AG09319 (cell line): ENCODE data around the gene NOSIP.

ENCODE experiments used
- DNase-seq: peaks from one replicate; pipeline ENCODE4 v3.0.0-alpha.2; 2010; ENCODE audit warnings: low read depth; ENCODE audit errors: extremely low read depth
- CTCF ChIP-seq: IDR thresholded peaks from 2 replicates; pipeline ENCODE4 v1.5.1; 2011; ENCODE audit warnings: low read depth, mild to moderate bottlenecking, inconsistent platforms, low read length, moderate library complexity

The NOSIP gene

GRCh38 chr19:49567861-49568441 is 12.4 kb downstream of the NOSIP start:
- DNase-seq, result no peak
- TF ChIP-seq CTCF, result no peak

GRCh38 chr19:49566302-49566701 is 14.1 kb downstream of the NOSIP start:
- DNase-seq, result no peak
- no peak for TF ChIP-seq CTCF

- no peak for DNase-seq
- TF ChIP-seq CTCF, result no peak
Measured at GRCh38 chr19:49565261-49565660, 15.1 kb downstream of the NOSIP start.

- no peak for DNase-seq
- TF ChIP-seq CTCF, result no peak
Measured at GRCh38 chr19:49564616-49565045, 15.7 kb downstream of the NOSIP start.

GRCh38 chr19:49560358-49560900 is 19.9 kb downstream of the NOSIP start:
- no peak for DNase-seq
- TF ChIP-seq CTCF, result no peak

GRCh38 chr19:49559928-49560327 is 20.4 kb downstream of the NOSIP start:
- DNase-seq, result no peak
- TF ChIP-seq CTCF, result no peak

GRCh38 chr19:49559443-49559842 is 20.9 kb downstream of the NOSIP start:
- no peak for DNase-seq
- TF ChIP-seq CTCF, result no peak
